GM23248 (cell line): ENCODE results near the gene PCBP3. TPM values are rescaled to one million over a fixed set of nuclear protein-coding genes. Genes with fewer than 3 reads are reported as not detected.

Experiments used
- DNase-seq: peaks from one replicate; pipeline ENCODE4 v3.0.0-alpha.2; 2015
- H2AFZ ChIP-seq: fragments of 200-600 bp; sonication (generic); 2 replicates; pipeline ENCODE4 v1.6.1; 2016; ENCODE audit warnings: antibody characterized with exemption
- H3F3A ChIP-seq: fragments of 200-600 bp; sonication (generic); 2 replicates; pipeline ENCODE4 v1.6.1; 2016; ENCODE audit warnings: mild to moderate bottlenecking, antibody characterized with exemption, mixed run types; ENCODE audit not compliant: insufficient read depth
- H3K27ac ChIP-seq: fragments of 200-600 bp; sonication (generic); 2 replicates; pipeline ENCODE4 v1.5.1; 2016; ENCODE audit warnings: mild to moderate bottlenecking
- H3K27me3 ChIP-seq: fragments of 200-600 bp; sonication (generic); replicated peaks from 2 replicates; pipeline ENCODE4 v1.6.1; 2016; ENCODE audit warnings: mild to moderate bottlenecking; ENCODE audit not compliant: insufficient read depth
- H3K36me3 ChIP-seq: fragments of 200-600 bp; sonication (generic); 2 replicates; pipeline ENCODE4 v1.6.1; 2016; ENCODE audit warnings: low read depth, mild to moderate bottlenecking
- H3K4me1 ChIP-seq: fragments of 200-600 bp; sonication (generic); 2 replicates; pipeline ENCODE4 v1.6.1; 2016; ENCODE audit warnings: mild to moderate bottlenecking; ENCODE audit not compliant: insufficient read depth
- H3K4me2 ChIP-seq: fragments of 200-600 bp; sonication (generic); one replicate; pipeline ENCODE4 v1.6.1; 2016; ENCODE audit warnings: mild to moderate bottlenecking; ENCODE audit not compliant: unreplicated experiment
- H3K4me3 ChIP-seq: fragments of 200-600 bp; sonication (generic); 2 replicates; pipeline ENCODE4 v1.5.1; 2016; ENCODE audit warnings: mild to moderate bottlenecking
- H3K79me2 ChIP-seq: fragments of 200-600 bp; sonication (generic); 2 replicates; pipeline ENCODE4 v1.6.1; 2016; ENCODE audit warnings: mild to moderate bottlenecking; ENCODE audit not compliant: insufficient read depth
- H3K9ac ChIP-seq: fragments of 200-600 bp; sonication (generic); 2 replicates; pipeline ENCODE4 v1.6.1; 2016; ENCODE audit warnings: mild to moderate bottlenecking
- H3K9me2 ChIP-seq: fragments of 200-600 bp; sonication (generic); 2 replicates; pipeline ENCODE4 v1.6.1; 2016; ENCODE audit warnings: mixed run types, mild to moderate bottlenecking, moderate library complexity; ENCODE audit not compliant: insufficient read depth
- H3K9me3 ChIP-seq: fragments of 200-600 bp; sonication (generic); one replicate; pipeline ENCODE4 v1.6.1; 2017; ENCODE audit warnings: low read depth
- H4K20me1 ChIP-seq: fragments of 200-600 bp; sonication (generic); 2 replicates; pipeline ENCODE4 v1.6.0; 2016; ENCODE audit not compliant: insufficient read depth
- EZH2 ChIP-seq: fragments of 200-600 bp; sonication (generic); IDR thresholded peaks from 2 replicates; pipeline ENCODE4 v1.6.1; 2018; ENCODE audit warnings: antibody characterized with exemption, mild to moderate bottlenecking; ENCODE audit not compliant: insufficient read depth, poor library complexity, severe bottlenecking
- EZH2phosphoT487 ChIP-seq: fragments of 200-600 bp; sonication (generic); IDR thresholded peaks from 2 replicates; pipeline ENCODE4 v1.6.1; 2018; ENCODE audit warnings: antibody characterized with exemption, moderate library complexity, mild to moderate bottlenecking, low read depth; ENCODE audit not compliant: insufficient read depth
- WGBS, 2 experiments: methylation state at CpG; one replicate each; pipeline ENCODE4 v1.1.6; 2015 to 2017; ENCODE audit warnings: low lambda C conversion rate in 2 of 2, low coverage in 1 of 2; ENCODE audit errors: missing lambda C conversion rate in 2 of 2; 5-methylcytosine and 5-hydroxymethylcytosine counted together
- in situ Hi-C: fragments of 300-500 bp; cut with MboI; formaldehyde crosslinking; loops from 2 replicates; pipeline ENCODE4 v1.15.0; 2020
- polyA plus RNA-seq: library from polyadenylated mRNA; unstranded; fragments of >200 nt; fragmentation: Nextera tagmentation; extraction: Ambion mirVana; gene quantifications from 2 replicates; pipeline ENCODE4 v1.2.1, GENCODE V29; 2016
- total RNA-seq: library from RNA; depleted of rRNA; stranded (reverse); fragments of >200 nt; shearing (Covaris generic); gene quantifications from 2 replicates; pipeline ENCODE4 v1.2.3, GENCODE V29; 2014

The PCBP3 gene
- total and polyA plus RNA-seq, 2 experiments from 2014 or later: 0.32 to 1.3 TPM

GRCh38 chr21:45981151-45982091 lies 337.9 kb downstream of the PCBP3 start, which contains the start of gene COL6A1:
Gene COL6A1, plus strand, starts transcription at chr21:45981770. Its CDS starts 81 bp downstream, at chr21:45981851.
- Histone ChIP-seq H3K79me2 (peaks cover 47% of the 10 kb centered on the region), H2AFZ (peak within 1 kb of the TSS; percentile 41), H3K4me2 (peak within 1 kb of the TSS; percentile 83), H3K4me3 (peak within 1 kb of the TSS; percentile 90), H3K9me3 (no peaks in the 10 kb centered on the region), H3F3A (peaks cover 25% of the 10 kb centered on the region), H3K9ac (peak within 1 kb of the TSS; percentile 96), H4K20me1 (no peaks in the 10 kb centered on the region), H3K27me3 (no peaks in the 10 kb centered on the region), H3K9me2 (no peaks in the 10 kb centered on the region), H3K4me1 (peaks cover 21% of the 10 kb centered on the region), H3K36me3 (peaks cover 20% of the 10 kb centered on the region; the same call in 1 of the 2 replicates), H3K27ac (peak within 1 kb of the TSS; percentile 85)
- in situ Hi-C loops: no loop called here
- DNase-seq: peak; percentile 93
- TF ChIP-seq EZH2phosphoT487: no peak
- no peak for TF ChIP-seq EZH2
- WGBS, 2 experiments: 3 to 7% methylated on average over 49 to 60 of the region's 63 CpGs

GRCh38 chr21:45982092-45982757 lies 338.7 kb downstream of the PCBP3 start:
- peaks cover 55% of the 10 kb centered on the region for H3K79me2 ChIP-seq
- no peaks in the 10 kb centered on the region for H3K9me3 ChIP-seq
- TF ChIP-seq EZH2phosphoT487: no peak
- TF ChIP-seq EZH2: no peak
- H3K27me3 ChIP-seq: no peaks in the 10 kb centered on the region
- DNase-seq: peak; percentile 57
- H2AFZ ChIP-seq: no peak overlapping the region
- WGBS, 2 experiments: 1 to 3% methylated on average over 27 to 37 of the region's 45 CpGs
- no peaks in the 10 kb centered on the region for H3K9me2 ChIP-seq
- H4K20me1 ChIP-seq: no peaks in the 10 kb centered on the region
- H3F3A ChIP-seq: peaks cover 25% of the 10 kb centered on the region
- in situ Hi-C loops: no loop called here
- peak overlapping the region; percentile 96 for H3K9ac ChIP-seq
- peak overlapping the region; percentile 83 for H3K4me2 ChIP-seq
- peak overlapping the region; percentile 80 for H3K27ac ChIP-seq
- peaks cover 27% of the 10 kb centered on the region; the same call in 1 of the 2 replicates for H3K36me3 ChIP-seq
- peak overlapping the region; percentile 90 for H3K4me3 ChIP-seq
- H3K4me1 ChIP-seq: peaks cover 21% of the 10 kb centered on the region

DNA sequence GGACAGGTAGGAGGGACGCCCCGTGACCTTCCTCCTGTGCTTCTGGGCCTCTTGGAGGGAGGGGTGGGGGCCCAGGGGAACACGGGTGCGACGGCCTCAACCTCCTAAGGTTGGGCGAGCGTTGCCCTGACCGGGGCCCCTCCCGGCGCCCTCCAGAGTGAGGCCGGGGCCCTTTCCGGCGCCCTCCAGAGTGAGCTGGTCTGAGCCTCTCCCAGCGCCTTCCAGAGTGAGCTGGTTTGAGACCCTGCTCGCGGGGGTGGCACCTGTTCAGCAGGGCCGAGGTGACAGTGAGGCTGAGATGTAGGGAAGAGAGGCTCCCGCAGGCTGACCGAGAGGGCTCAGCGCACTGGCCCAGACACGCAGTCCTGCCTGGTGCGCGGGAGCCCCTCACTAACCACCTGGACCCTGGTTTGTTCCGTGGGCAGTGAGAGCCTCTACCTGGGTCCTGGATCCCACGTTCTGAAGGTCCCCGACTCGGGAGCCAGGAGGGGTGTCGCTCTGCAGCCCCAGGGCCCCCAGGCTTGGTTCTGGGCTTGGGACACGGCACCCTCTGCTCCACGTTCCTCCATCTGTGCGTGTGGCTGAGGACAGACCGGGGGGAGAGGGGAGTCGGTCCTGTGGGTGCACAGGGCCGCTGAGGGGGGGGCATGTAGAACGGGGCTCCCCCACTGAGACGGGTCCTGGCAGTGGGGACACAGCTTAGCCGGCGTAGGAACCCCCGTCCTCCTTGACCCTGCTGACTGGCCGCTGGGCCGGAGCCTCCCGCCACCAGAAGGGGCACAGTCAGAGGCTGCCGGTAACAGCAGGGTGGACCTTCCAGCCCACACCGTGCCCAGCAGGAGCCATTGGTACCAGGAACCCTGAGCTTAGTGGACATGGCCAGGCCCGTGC lies 339.5 kb downstream of the PCBP3 start:
- peak overlapping the region; percentile 90 for H3K4me3 ChIP-seq
- peaks cover 29% of the 10 kb centered on the region; the same call in 1 of the 2 replicates for H3K36me3 ChIP-seq
- no peaks in the 10 kb centered on the region for H3K9me2 ChIP-seq
- H3K9ac ChIP-seq: peak overlapping the region; percentile 96
- H3F3A ChIP-seq: peaks cover 25% of the 10 kb centered on the region
- no peak overlapping the region for H2AFZ ChIP-seq
- WGBS, 2 experiments: 1 to 3% methylated on average over 40 to 45 of the region's 45 CpGs
- no peaks in the 10 kb centered on the region for H4K20me1 ChIP-seq
- no peaks in the 10 kb centered on the region for H3K27me3 ChIP-seq
- peaks cover 21% of the 10 kb centered on the region for H3K4me1 ChIP-seq
- H3K9me3 ChIP-seq: no peaks in the 10 kb centered on the region
- in situ Hi-C loops: no loop called here
- peak overlapping the region; percentile 83 for H3K4me2 ChIP-seq
- DNase-seq: peak; percentile 53
- no peak for TF ChIP-seq EZH2phosphoT487
- no peak for TF ChIP-seq EZH2
- peaks cover 58% of the 10 kb centered on the region for H3K79me2 ChIP-seq
- peak overlapping the region; percentile 80 for H3K27ac ChIP-seq
